Endothelial cell (in vitro differentiated cells): ENCODE data around the gene THSD7A. TPM values are rescaled to one million over a fixed set of nuclear protein-coding genes. Genes with fewer than 3 reads are reported as not detected.

Experiments used
- DNase-seq: peaks from one replicate; pipeline ENCODE4 v3.0.0; 2021; ENCODE audit warnings: low spot score
- H3K27ac Mint-ChIP-seq: one replicate; pipeline ENCODE4 v1.8.0; 2021; ENCODE audit warnings: mixed read lengths, inconsistent platforms; ENCODE audit not compliant: unreplicated experiment
- H3K27me3 Mint-ChIP-seq: one replicate; pipeline ENCODE4 v1.8.0; 2021; ENCODE audit warnings: mild to moderate bottlenecking, moderate library complexity, mixed read lengths, inconsistent platforms; ENCODE audit not compliant: unreplicated experiment
- H3K36me3 Mint-ChIP-seq: one replicate; pipeline ENCODE4 v1.8.0; 2021; ENCODE audit warnings: mild to moderate bottlenecking, low read depth, mixed read lengths, inconsistent platforms; ENCODE audit not compliant: unreplicated experiment
- H3K4me1 Mint-ChIP-seq: one replicate; pipeline ENCODE4 v1.8.0; 2021; ENCODE audit warnings: mild to moderate bottlenecking, mixed read lengths, inconsistent platforms; ENCODE audit not compliant: unreplicated experiment
- H3K4me3 Mint-ChIP-seq: one replicate; pipeline ENCODE4 v1.8.0; 2021; ENCODE audit warnings: mild to moderate bottlenecking, mixed read lengths, inconsistent platforms; ENCODE audit not compliant: unreplicated experiment
- H3K9me3 Mint-ChIP-seq: one replicate; pipeline ENCODE4 v1.8.0; 2021; ENCODE audit warnings: mixed read lengths, inconsistent platforms; ENCODE audit not compliant: unreplicated experiment
- total RNA-seq: library from RNA; stranded (reverse); fragmentation: NEBNext Ultra II Directional; extraction: Animal tissue kit (Norgen Biotek cat#: 25700); gene quantifications from one replicate; pipeline ENCODE4 v1.2.1, GENCODE V29; 2021; ENCODE audit not compliant: unreplicated experiment
- TF ChIP-seq, protein P1 (sequence below): fragments of 200-600 bp; sonication (generic); IDR thresholded peaks from one replicate; pipeline ENCODE4 v1.5.0; 2021; ENCODE audit warnings: antibody characterized with exemption; ENCODE audit not compliant: unreplicated experiment

The THSD7A gene
- total RNA-seq, 1 donor from 2014 or later, result 28.7 TPM

- Mint-ChIP-seq H3K9me3 (no peaks in the 10 kb centered on the region), H3K4me3 (no peak overlapping the region), H3K27me3 (no peaks in the 10 kb centered on the region), H3K4me1 (peaks cover 2% of the 10 kb centered on the region), H3K27ac (no peak overlapping the region), H3K36me3 (no peaks in the 10 kb centered on the region)
- DNase-seq, result no peak
- TF ChIP-seq, protein P1, sequence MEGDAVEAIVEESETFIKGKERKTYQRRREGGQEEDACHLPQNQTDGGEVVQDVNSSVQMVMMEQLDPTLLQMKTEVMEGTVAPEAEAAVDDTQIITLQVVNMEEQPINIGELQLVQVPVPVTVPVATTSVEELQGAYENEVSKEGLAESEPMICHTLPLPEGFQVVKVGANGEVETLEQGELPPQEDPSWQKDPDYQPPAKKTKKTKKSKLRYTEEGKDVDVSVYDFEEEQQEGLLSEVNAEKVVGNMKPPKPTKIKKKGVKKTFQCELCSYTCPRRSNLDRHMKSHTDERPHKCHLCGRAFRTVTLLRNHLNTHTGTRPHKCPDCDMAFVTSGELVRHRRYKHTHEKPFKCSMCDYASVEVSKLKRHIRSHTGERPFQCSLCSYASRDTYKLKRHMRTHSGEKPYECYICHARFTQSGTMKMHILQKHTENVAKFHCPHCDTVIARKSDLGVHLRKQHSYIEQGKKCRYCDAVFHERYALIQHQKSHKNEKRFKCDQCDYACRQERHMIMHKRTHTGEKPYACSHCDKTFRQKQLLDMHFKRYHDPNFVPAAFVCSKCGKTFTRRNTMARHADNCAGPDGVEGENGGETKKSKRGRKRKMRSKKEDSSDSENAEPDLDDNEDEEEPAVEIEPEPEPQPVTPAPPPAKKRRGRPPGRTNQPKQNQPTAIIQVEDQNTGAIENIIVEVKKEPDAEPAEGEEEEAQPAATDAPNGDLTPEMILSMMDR, result no peak
These were observed 189.2 kb downstream of the THSD7A start for GRCh38 chr7:11642841-11643240.

DNA sequence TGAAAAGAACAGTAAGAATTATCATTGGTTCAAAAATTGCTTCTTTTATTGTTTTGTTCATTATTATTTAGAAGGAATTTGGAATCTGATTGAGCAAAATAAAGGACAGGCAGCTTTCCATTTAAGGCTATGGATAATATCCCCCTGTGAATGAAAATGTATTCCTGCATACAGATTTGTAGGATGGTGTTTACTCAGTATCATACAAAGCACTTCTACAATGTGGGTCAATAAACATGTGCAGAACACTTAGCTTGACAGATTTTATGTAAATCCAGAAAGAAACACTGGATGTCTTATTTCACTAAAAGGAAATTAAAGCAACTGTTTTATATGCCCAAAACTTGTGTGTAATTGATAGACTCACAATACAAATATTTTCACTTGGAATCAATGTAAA lies 189.7 kb downstream of the THSD7A start:
- H3K4me1 Mint-ChIP-seq, result peaks cover 3% of the 10 kb centered on the region
- H3K36me3 Mint-ChIP-seq, result no peaks in the 10 kb centered on the region
- H3K27ac Mint-ChIP-seq, result no peak overlapping the region
- H3K27me3 Mint-ChIP-seq, result no peaks in the 10 kb centered on the region
- no peak overlapping the region for H3K4me3 Mint-ChIP-seq
- TF ChIP-seq, protein P1, result no peak
- no peak for DNase-seq
- H3K9me3 Mint-ChIP-seq, result no peaks in the 10 kb centered on the region

GRCh38 chr7:11638011-11638774 lies 193.8 kb downstream of the THSD7A start:
- TF ChIP-seq, protein P1, result no peak
- Mint-ChIP-seq H3K27ac (no peak overlapping the region), H3K36me3 (peaks cover 7% of the 10 kb centered on the region), H3K4me1 (peaks cover 3% of the 10 kb centered on the region), H3K9me3 (no peaks in the 10 kb centered on the region), H3K27me3 (no peaks in the 10 kb centered on the region), H3K4me3 (no peak overlapping the region)
- DNase-seq, result no peak

GRCh38 chr7:11636274-11636673 lies 195.7 kb downstream of the THSD7A start:
- no peaks in the 10 kb centered on the region for H3K27me3 Mint-ChIP-seq
- no peaks in the 10 kb centered on the region for H3K9me3 Mint-ChIP-seq
- H3K4me1 Mint-ChIP-seq, result peaks cover 3% of the 10 kb centered on the region
- no peak overlapping the region for H3K27ac Mint-ChIP-seq
- H3K4me3 Mint-ChIP-seq, result no peak overlapping the region
- no peak for DNase-seq
- H3K36me3 Mint-ChIP-seq, result peaks cover 7% of the 10 kb centered on the region
- TF ChIP-seq, protein P1, result no peak

- TF ChIP-seq, protein P1, result no peak
- Mint-ChIP-seq H3K27me3 (no peaks in the 10 kb centered on the region), H3K27ac (no peak overlapping the region)
These were observed 198.7 kb downstream of the THSD7A start for GRCh38 chr7:11633310-11633709.

More at GRCh38 chr7:11633310-11633709, 198.7 kb downstream of the THSD7A start:
- Mint-ChIP-seq H3K36me3 (peaks cover 7% of the 10 kb centered on the region), H3K4me1 (peaks cover 5% of the 10 kb centered on the region), H3K4me3 (no peak overlapping the region), H3K9me3 (no peaks in the 10 kb centered on the region)
- DNase-seq, result no peak
